Heart right ventricle (tissue), 16 donors: ENCODE data around the gene MED29. TPM values are rescaled to one million over a fixed set of nuclear protein-coding genes. Genes with fewer than 3 reads are reported as not detected.

ENCODE experiments used
- ATAC-seq, 8 donors: fragments of 200-7000 bp; cut with Tn5 transposase; one replicate each; pipeline ENCODE4 v1.9.1; 2020; ENCODE audit warnings: mild to moderate bottlenecking in 8 of 8, moderate library complexity in 8 of 8, moderate number of reproducible peaks in 1 of 8
- DNase-seq, 2 donors: peaks; one replicate each; pipeline ENCODE4 v3.0.0-alpha.2; 2020
- H3K27ac ChIP-seq, 10 donors: fragments of 200-600 bp; sonication (generic) in 2 of 10; one replicate each; pipeline versions ENCODE4 v1.5.0 to v1.8.0; 2020 to 2022; ENCODE audit warnings: mild to moderate bottlenecking in 3 of 10
- H3K27me3 ChIP-seq, 7 donors: fragments of 200-600 bp; one replicate each; pipeline ENCODE4 v1.8.0; 2021 to 2022; ENCODE audit warnings: mild to moderate bottlenecking in 2 of 7
- H3K36me3 ChIP-seq, 9 donors: fragments of 200-600 bp; sonication (generic) in 1 of 9; one replicate each; pipeline versions ENCODE4 v1.5.0 to v1.8.0; 2020 to 2022; ENCODE audit warnings: mild to moderate bottlenecking in 2 of 9
- H3K4me1 ChIP-seq, 9 donors: fragments of 200-600 bp; sonication (generic) in 1 of 9; one replicate each; pipeline versions ENCODE4 v1.5.0 to v1.8.0; 2020 to 2022; ENCODE audit warnings: mild to moderate bottlenecking in 4 of 9
- H3K4me3 ChIP-seq, 10 donors: fragments of 200-600 bp; sonication (generic) in 2 of 10; one replicate each; pipeline versions ENCODE4 v1.5.0 to v1.8.0; 2020 to 2022; ENCODE audit warnings: mild to moderate bottlenecking in 7 of 10, moderate library complexity in 2 of 10
- H3K9me3 ChIP-seq, 11 donors: fragments of 200-600 bp in 10 of 11; sonication (generic) in 2 of 11; one replicate each; pipeline versions ENCODE4 v1.5.0 to v1.8.0; 2013 to 2022; ENCODE audit warnings: mild to moderate bottlenecking in 2 of 11, control low read depth in 1 of 11, moderate library complexity in 1 of 11
- WGBS, 2 donors: extraction: QIAGEN DNeasy Blood & Tissue Kit; methylation state at CpG; one replicate each; pipeline ENCODE4 v1.1.7; 2013; ENCODE audit warnings: inconsistent platforms in 1 of 2; 5-methylcytosine and 5-hydroxymethylcytosine counted together
- intact Hi-C, 10 donors: fragments of 100-400 bp; cut with DNase I; formaldehyde crosslinking; loops; one replicate each; pipeline versions ENCODE4 v1.11.1 to v1.14.2; 2022
- polyA plus RNA-seq, 2 donors: library from polyadenylated mRNA; stranded (reverse); fragments of 200-250 nt; gene quantifications; one replicate each; pipeline ENCODE4 v1.2.3, GENCODE V29; 2013
- total RNA-seq, 10 donors: library from RNA; stranded (reverse); fragmentation: NEBNext Ultra II Directional in 3 of 10; extraction: Animal tissue kit (Norgen Biotek cat#: 25700) in 3 of 10; gene quantifications; one replicate each; pipeline versions ENCODE4 v1.2.1 to v1.2.4, GENCODE V29; 2021 to 2023
- TF ChIP-seq, protein P1 (sequence below), 9 donors: fragments of 200-600 bp; sonication (generic) in 2 of 9; IDR thresholded peaks; one replicate each; pipeline versions ENCODE4 v1.5.0 to v1.8.0; 2021 to 2022; ENCODE audit warnings: antibody characterized with exemption in 9 of 9, mild to moderate bottlenecking in 5 of 9, moderate library complexity in 1 of 9
- donor health status: Arrhythmogenic right ventricular cardiomyopathy.
- donor health status: ischemic (EF 13 %, LVEDD 7.1; RV severe dilation, severe dysfunction).
- donor health status: healthy with polysubstance abuse.
- donor health status: DM: no; HTN: yes; CAD: no.
- donor health status: DM: no; HTN: no; CAD: no.
- donor health status: ischemic (EF 25% LVEDD 6.9; RV normal size, moderate dysfunction).
- donor health status: ischemic (EF 25% LVEDD 5.7; RV mildly dilated, moderate dysfunction).
- donor health status: healthy.
- donor health status: DM: yes; HTN: yes; CAD: no.
- donor health status: Ischemic cardiomyopathy.
- donor health status: ischemic (EF 35%, LVEDD 5.7; RV mildly dilated, moderate dysfunction).
- donor health status: nonischemic (EF 11% LVEDD 7.7; RV severe dilation, severe dysfunction).
- donor health status: DM: yes; HTN: yes; CAD: no.
- donor health status: PGD.
- donor health status: ischemic (EF 29% LVEDD 5.4; RV normal size, mild dysfunction).
- donor health status: nonischemic (EF 23%, LVEDD 6.1; RV moderate dilation, normal function).

Gene MED29
- total and polyA plus RNA-seq, 12 donors = 16.2 to 32.3 (median 27.1) TPM

DNA sequence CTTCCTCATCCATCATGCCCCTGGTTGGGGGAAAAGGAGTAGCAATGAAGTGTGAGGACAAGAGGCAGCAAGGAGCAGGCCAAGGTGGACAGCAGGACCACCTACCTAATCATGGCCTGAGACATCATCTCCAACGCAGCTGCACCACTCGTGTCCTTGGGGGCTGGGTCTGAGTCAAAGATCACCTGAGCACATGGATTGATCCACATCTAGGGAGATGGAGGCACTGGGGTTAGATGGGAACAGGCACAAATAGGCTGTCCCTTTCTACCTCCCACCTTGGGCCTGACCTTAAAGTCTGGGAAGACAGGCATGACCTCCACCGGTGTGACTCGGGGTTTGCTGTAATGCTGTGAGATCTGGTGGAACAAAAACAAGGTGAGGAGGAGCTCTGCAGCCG is 2.5 kb upstream of the MED29 start:
- H3K4me1 ChIP-seq = peaks cover 12 to 27% (median 22%) of the 10 kb centered on the region in 9 donors
- no peaks in the 10 kb centered on the region for H3K27me3 ChIP-seq
- 87 to 89% methylated on average over 5 of the region's 5 CpGs for WGBS, 2 donors
- peaks cover 0 to 72% (median 46%) of the 10 kb centered on the region in 9 donors for H3K36me3 ChIP-seq
- ATAC-seq (no peak), DNase-seq (no peak)
- TF ChIP-seq, protein P1, sequence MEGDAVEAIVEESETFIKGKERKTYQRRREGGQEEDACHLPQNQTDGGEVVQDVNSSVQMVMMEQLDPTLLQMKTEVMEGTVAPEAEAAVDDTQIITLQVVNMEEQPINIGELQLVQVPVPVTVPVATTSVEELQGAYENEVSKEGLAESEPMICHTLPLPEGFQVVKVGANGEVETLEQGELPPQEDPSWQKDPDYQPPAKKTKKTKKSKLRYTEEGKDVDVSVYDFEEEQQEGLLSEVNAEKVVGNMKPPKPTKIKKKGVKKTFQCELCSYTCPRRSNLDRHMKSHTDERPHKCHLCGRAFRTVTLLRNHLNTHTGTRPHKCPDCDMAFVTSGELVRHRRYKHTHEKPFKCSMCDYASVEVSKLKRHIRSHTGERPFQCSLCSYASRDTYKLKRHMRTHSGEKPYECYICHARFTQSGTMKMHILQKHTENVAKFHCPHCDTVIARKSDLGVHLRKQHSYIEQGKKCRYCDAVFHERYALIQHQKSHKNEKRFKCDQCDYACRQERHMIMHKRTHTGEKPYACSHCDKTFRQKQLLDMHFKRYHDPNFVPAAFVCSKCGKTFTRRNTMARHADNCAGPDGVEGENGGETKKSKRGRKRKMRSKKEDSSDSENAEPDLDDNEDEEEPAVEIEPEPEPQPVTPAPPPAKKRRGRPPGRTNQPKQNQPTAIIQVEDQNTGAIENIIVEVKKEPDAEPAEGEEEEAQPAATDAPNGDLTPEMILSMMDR (IDR thresholded peaks at IDR 0.05) = no peak
- H3K4me3 ChIP-seq = no peak overlapping the region
- H3K27ac ChIP-seq = no peak overlapping the region
- H3K9me3 ChIP-seq = no peaks in the 10 kb centered on the region
- intact Hi-C loops = loop anchor here in 1 of 10 donors (5.0 kb wide), 1 partner anchor 46 kb away; the partner anchor contains the start of gene SAMD4B

- Histone ChIP-seq H3K36me3 (peaks cover 0 to 72% (median 40%) of the 10 kb centered on the region in 9 donors), H3K27me3 (no peaks in the 10 kb centered on the region), H3K9me3 (no peaks in the 10 kb centered on the region), H3K27ac (peak overlapping the region in 9 of 10 donors; percentile 94 to 100 (median 97)), H3K4me3 (peak overlapping the region; percentile 66 to 99 (median 94)), H3K4me1 (peaks cover 12 to 27% (median 24%) of the 10 kb centered on the region in 9 donors)
- TF ChIP-seq, protein P1 (IDR thresholded peaks at IDR 0.05) = no peak
- 72 to 74% methylated on average over 13 of the region's 13 CpGs for WGBS, 2 donors
- ATAC-seq = no peak
- no peak for DNase-seq
- intact Hi-C loops = loop anchor here in 4 of 10 donors (1.0 to 5.0 kb wide), 4 partner anchors 47 to 55 kb away; partner anchors contain the start of genes SAMD4B (in 3 of the 4) and SUPT5H (in 1 of the 4)
These were observed 1.4 kb upstream of the MED29 start for GRCh38 chr19:39389631-39390414.

DNA sequence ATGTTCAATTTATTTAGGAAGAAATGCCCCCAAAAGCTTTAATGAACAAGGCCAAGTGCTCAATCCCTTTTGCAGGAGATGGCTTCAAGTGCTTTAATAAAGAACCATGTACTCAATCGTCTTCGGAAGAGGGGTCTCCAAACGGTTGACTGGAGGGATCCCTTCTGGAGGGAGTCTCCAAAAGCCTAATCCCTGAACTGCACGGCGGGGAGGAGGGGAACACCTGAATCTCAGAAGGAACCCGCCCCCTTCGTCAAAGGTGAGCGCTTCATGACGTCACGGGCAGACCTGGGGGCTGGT is 777 bp upstream of the MED29 start:
- no peak for DNase-seq
- intact Hi-C loops = loop anchor here in 3 of 10 donors (1.0 to 5.0 kb wide), 4 partner anchors 48 to 54 kb away; partner anchors contain the start of genes SAMD4B (in 2 of the 3) and SUPT5H (in 1 of the 3)
- peak in 2 of 8 donors; percentile 8 to 19 for ATAC-seq
- Histone ChIP-seq H3K4me3 (peak overlapping the region; percentile 66 to 99 (median 94)), H3K27me3 (no peaks in the 10 kb centered on the region), H3K4me1 (peaks cover 12 to 27% (median 24%) of the 10 kb centered on the region in 9 donors), H3K27ac (peak overlapping the region; percentile 94 to 100 (median 98)), H3K36me3 (peaks cover 0 to 75% (median 46%) of the 10 kb centered on the region in 9 donors), H3K9me3 (no peaks in the 10 kb centered on the region)
- WGBS, 2 donors = 0 to 1% methylated on average over 10 of the region's 10 CpGs
- TF ChIP-seq, protein P1 (IDR thresholded peaks at IDR 0.05) = no peak

- peak; percentile 77 to 87 (median 84) for ATAC-seq
- peaks cover 12 to 59% (median 31%) of the 10 kb centered on the region in 9 donors for H3K4me1 ChIP-seq
- H3K27me3 ChIP-seq = no peaks in the 10 kb centered on the region
- H3K36me3 ChIP-seq = peaks cover 0 to 58% (median 9%) of the 10 kb centered on the region in 9 donors
- TF ChIP-seq, protein P1 (IDR thresholded peaks at IDR 0.05) = peak; percentile 95 to 99 (median 98)
- WGBS, 2 donors = 23 to 30% methylated on average over 15 to 17 of the region's 17 CpGs
- H3K27ac ChIP-seq = peak overlapping the region; percentile 32 to 97 (median 78)
- H3K4me3 ChIP-seq = peak overlapping the region in 3 of 10 donors; percentile 3 to 28 (median 21)
- intact Hi-C loops = loop anchor here in 6 of 10 donors (1.0 to 5.0 kb wide), 5 partner anchors 13 to 140 kb away; partner anchors contain the start of genes EID2B (in 3 of the 6) and PLEKHG2 (in 1 of the 6)
- H3K9me3 ChIP-seq = no peaks in the 10 kb centered on the region
- peak; percentile 88 to 93 for DNase-seq
These were observed 6.5 kb downstream of the MED29 start for GRCh38 chr19:39397360-39398296.
